NCI-H1105 (cell line): Measurements from ENCODE around the gene KCNS1.
"Not testable (repeated sequence)": the region's sequence is repeated elsewhere in the genome, so short reads cannot be mapped to it uniquely, and the experiment has no call there.

ENCODE experiments used
- DNase-seq: peaks from one replicate; lab custom pipeline; 2025; lab: John Stamatoyannopoulos, UW

KCNS1 gene

DNA sequence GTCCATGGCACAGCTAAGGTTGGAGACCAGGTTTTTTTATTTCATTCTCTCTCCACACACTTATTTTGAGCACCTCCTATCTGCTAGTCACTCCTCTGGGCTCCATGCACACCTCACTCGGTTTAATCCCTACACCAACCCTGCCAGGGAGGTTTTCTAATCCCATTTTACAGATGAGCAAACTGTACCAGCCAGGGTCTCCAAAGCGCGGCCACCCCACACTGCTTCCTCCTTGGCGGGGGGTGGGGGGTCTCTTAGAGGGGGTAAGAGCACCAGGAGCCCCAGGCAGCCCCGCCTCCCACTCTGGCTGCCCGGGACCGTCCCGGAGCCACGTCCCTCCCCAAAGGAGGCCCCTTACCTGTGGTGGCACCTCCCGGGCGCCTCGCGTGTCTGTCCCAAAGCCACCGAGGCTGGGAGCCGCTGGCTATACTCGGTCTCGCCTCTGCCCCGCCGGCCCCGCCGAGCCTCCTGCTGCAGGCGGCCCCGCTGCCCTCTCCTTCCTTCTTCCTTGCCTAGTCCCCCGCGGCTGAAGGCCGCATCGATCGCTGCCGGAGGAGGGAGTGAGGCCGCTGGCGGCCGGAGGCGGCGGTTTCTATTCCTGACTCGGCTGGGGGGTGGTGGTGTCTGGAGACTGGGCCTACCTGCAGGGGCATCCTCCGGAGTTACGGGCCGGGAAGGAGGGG, at the start of gene KCNS1:
KCNS1 (minus strand) TSS at position 565 of the 683 bp plus-strand sequence. CDS start 1,891 bp downstream, outside the sequence.
- no peak for DNase-seq

- no peak for DNase-seq
Measured at GRCh38 chr20:45149062-45149461, 48.1 kb upstream of the KCNS1 start.

GRCh38 chr20:45140836-45141235, 39.9 kb upstream of the KCNS1 start:
- DNase-seq = no peak

DNA sequence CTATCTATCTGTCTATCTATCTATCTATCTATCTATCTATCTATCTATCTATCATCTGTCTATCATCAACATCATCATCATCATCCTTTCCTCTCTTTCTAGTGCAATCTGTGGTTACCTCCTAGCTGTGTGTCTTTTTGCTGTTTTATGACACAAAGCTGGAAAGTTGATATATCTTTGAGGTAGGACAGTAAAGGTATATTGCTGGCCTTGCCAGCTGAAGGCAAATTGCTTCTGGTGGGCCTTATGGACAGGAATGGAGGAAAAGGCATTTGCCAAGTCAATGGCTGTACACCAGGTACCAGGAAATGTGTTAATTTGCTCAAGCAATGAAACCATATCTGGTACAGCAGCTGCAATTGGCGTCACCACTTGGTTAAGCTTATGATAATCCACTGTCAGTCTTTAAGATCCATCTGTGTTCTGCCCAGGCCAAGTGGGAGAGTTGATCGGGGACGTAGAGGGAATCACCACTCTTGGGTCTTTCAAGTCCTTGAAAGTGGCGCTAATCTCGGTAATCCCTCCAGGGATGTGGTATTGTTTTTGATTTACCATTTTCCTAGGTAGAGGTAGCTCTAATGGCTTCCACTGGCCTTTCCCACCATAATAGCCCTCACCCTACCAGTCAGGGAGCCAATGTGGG, 38.9 kb upstream of the KCNS1 start:
- DNase-seq = not testable (repeated sequence)

GRCh38 chr20:45138561-45139300, 37.8 kb upstream of the KCNS1 start:
- DNase-seq = no peak

- DNase-seq = no peak
Measured at GRCh38 chr20:45136911-45137310, 36.0 kb upstream of the KCNS1 start.

GRCh38 chr20:45128099-45128498, 27.2 kb upstream of the KCNS1 start:
- DNase-seq = no peak

DNA sequence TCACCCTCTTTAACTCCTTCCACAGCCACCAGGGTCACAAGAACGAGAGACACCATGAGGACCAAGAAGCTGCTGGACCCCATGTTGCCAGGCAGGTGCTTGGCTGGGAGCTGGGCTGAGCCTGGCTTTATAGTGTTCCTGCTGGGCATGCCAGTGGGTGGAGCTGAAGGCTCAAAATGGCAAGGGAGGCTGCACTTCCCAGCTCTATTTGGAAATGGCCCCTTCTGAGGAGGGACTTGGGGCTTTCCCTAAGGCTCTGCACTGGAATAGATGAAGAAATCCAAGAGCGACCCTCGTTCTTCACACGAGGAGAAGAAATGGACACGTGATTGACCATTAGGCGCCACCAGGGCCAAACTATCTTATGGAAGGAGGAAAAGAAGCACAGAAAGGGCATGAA, 23.4 kb upstream of the KCNS1 start, which contains the start of gene WFDC12:
WFDC12 (minus strand) TSS at position 101 of the 400 bp plus-strand sequence; CDS start at position 83, 18 bp downstream.
- DNase-seq = no peak

DNA sequence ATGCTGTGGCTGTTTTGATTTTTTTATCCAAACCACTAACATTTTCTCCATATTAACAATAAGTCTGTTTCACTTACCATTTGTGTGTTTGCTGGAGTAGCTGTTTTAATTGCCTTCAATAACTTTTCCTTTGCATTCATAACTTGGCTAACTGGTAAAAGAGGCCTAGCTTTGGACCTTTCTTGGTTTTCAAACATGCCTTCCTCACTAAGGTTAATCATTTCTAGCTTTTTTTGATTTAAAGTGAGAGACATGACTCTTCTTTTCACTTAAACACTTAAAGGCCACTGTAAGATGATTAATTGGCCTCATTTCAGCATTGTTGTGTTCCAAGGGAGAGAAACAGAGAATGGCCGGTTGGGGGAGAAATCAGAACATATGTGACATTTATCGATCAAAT, 20.5 kb upstream of the KCNS1 start:
- DNase-seq = no peak

GRCh38 chr20:45119556-45120266, 18.8 kb upstream of the KCNS1 start:
- no peak for DNase-seq

DNA sequence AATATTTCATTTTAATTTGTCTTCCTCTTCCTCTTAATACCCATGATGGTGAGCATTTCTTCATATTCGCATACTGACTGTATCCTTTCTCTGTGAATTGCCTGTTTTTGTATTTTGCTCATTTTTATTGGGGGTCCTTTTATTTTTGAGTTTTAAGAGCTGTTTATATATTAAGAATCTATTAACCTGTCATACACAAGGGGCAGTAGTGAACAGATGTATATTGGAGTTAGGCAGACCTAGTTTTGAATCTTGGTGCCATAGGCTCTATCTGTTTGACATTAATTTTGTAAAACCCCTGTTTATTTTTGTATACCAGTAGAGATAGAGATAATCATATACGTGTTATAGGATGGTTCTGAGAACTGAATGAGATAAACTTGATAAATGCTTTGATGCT, 17.1 kb upstream of the KCNS1 start:
- DNase-seq = no peak

DNA sequence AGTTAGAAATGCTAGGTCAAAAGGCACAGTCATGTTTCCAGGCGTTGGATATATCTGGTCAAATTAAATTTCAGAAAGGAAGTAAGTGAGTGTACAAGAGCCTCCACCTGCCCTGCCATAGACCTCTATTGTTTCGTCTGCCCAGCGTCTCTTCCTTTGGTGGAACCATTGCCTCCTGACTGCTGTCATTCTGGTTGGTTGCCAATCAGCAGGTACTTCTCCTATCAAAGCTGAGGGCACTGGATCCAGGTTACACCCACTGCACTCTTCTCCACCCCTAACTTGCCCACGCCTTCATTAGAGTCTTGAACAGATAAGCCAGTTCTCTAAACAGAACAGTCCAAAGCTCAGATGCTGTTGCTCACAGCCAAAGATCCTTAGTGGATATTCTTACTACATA, 16.7 kb upstream of the KCNS1 start:
- DNase-seq = no peak

DNA sequence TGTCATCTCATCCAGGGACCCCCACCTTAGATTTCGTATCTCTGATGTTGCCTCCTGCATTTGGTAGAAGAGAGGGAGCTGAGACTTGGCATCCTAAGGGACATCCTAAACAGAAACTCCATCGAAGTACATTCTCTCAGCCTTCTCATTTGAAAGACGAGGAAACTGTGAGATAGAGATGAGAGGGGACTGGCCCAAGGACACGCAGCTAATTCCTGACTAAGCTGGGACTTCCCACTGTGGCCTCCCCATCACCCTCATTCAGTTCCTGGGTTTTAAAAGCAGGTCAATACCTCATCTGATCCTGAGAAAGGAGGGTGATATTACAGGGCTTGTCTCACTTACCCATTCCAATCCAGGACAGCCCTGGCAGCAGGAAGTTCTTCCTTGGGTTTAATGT, 14.9 kb upstream of the KCNS1 start:
- DNase-seq = no peak

GRCh38 chr20:45115386-45115774, 14.5 kb upstream of the KCNS1 start:
- no peak for DNase-seq

DNA sequence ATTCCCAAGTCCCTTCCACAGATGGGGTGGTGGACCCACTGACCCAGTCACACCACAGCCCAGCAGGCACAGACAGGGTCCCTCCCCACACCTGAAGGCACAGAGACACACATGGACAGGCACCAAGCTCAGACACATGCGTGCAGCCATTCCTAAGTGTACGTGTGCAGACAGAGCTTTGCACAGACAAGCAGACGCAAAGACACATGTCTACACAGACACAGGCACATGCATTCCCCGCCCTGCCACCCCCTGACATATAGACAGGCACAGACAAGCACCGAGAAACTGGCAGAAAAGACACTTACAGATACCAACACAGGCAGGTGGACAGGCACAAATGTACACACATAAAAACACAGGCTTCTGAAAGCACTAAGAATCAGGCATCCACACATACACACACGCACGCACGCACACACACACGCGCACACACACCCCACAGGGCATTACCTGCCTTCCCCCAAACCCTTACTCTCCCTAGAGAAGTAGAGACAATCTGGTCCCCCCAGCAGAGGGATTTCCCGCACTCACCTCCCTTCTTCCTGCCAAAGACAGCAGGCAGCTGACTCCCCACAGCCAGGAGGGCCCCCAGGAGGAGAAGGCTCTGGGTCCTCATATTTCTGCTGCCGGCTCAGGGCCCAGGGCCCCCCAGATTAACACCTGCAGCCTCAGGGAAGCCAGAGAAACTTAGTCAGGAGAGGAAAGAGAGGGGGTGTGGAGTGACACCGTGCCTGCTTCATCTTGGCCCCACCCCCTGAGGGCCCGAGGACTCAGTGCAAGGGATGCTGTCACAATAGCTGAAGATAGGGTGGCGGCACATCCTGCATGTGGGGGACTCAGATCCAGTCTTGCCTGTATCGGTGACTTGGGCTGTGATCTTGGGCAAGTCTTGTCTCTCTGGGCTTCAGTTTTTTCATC, 13.8 kb upstream of the KCNS1 start, which contains the start of gene WFDC5:
WFDC5 (minus strand) TSS at position 710 of the 921 bp plus-strand sequence; CDS start at position 619, 91 bp downstream.
- no peak for DNase-seq

GRCh38 chr20:45113865-45114264, 12.9 kb upstream of the KCNS1 start:
- no peak for DNase-seq

DNA sequence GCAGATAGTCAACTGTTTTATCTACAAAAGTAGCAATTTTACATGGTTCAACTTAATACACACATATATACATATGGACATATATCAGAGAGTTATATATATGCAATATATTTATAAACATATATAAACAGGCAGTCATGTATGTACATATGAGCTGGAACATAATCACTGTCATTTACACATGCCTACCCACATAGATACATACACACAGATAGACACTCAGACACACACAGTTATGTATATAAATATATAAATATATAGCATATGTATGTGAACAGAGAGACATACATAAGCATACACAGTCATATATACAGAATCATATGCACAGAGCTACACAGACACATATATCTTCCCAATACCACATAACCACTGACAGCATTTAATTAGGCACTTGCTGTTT, 11.8 kb upstream of the KCNS1 start:
- no peak for DNase-seq

GRCh38 chr20:45111799-45112471, 11.0 kb upstream of the KCNS1 start:
- DNase-seq = no peak

DNA sequence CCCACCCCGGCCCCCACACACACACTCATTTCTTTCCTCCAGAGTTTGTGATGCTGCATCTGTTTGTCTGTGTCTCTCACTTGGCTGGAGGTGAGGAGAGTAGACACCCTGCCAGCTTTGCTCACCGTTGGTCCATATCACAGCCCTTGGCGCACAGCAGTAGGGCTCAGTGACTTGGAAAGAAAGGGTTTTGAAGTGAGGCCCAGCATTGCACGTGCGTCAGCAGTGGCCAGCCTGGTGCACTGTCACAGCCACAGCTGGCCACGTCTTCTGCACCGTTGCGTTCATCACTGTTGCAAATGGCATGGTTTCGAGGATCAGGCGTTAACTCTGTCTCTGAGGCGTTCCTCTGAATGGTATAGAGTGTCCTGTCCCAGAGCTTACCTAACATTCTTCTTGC, 10.4 kb upstream of the KCNS1 start:
- DNase-seq = no peak

DNA sequence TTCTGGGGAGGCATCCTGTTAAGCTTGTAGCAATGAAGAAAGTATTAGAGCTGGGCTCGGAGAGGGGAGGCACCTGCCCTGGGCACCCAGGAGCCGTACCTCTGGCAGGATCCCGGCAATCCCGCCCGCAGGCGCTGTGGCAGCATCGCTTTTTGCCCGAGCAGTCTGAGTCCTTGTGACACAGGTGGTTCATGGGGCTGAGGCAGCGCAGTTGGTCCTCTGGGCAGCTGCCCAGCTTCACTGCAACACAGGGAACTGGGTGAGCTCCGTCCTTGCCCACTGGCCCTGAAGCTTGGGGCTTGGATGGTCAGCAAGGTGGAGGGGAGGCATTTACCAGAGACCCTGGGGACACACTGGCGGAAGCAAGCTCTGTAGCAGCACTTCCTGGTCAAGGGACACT, 9.4 kb upstream of the KCNS1 start:
- no peak for DNase-seq

DNA sequence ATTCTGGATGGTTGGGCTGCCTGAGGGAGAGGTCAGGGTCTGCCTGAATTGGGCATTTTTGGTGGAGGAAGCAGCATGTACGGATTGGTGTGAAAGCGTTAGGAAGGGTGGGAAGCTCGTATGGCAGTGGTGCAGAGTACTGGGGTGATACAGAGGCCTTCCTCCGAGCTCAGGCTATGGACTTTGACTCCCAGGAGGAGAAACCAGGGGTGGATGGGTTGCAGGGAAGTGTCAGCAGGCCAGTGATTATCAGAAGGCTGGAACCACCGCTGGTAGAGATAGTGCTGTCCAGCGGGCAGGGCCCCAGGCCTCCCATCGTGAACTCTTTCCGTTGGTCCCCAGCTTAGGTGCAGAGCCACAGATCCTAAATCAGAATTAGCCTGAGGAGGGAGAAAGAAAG, 8.7 kb upstream of the KCNS1 start:
- DNase-seq = no peak
